ENCODE results near the gene DMGDH.

The DMGDH gene

DNA sequence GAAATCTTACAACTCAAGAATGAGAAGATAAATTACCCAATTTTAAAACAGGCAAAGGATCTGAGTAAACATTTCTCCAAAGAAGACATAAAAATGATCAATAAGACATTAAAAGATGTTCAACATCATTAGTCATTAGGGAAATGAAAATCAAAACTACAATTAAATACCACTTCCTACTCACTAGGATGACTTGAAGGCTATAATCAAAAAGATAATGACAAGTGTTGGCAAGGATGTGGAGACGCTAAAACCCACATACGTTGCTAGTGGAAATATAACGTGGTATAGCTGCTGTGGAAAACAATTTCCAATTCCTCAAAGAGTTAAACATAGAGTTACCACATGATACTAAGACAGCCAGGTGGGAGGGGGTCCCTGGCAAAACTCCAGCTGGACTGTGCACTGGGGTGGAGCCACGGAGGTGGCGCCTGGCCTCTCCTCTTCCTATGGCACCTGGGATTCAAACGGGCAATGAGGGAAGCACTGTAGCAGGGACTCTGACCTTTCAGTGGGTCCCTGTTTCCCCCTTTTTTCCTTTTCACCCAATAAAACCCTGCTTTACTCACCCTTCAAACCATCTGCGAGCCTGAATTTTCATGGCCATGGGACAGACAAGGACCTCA is 90.2 kb downstream of the DMGDH start:
- no peak for DNase-seq (ENCODE audit: low read depth in 2 of 3, low spot score in 2 of 3)

DNA sequence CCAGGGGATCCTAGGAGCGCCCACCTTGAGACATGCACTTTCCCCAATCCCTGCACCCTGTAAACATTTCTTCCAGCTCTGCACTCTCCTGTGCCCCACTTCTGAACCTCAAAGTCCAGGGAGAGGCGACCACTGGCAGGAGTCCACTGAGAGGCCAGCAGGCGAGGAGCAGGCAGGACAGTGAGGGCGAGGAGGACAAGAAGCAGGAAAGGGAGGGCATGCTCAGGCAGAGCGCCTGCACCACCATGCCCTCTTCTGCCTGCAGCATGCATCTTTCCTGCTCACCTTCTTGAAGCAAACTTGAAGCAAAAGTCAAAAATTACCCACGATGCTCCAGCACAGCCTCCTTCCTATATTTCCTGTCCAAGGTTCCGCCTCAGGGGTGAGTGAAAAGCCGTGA is 94.4 kb downstream of the DMGDH start:
- no peak for DNase-seq (ENCODE audit: low read depth in 2 of 3, low spot score in 2 of 3)

DNA sequence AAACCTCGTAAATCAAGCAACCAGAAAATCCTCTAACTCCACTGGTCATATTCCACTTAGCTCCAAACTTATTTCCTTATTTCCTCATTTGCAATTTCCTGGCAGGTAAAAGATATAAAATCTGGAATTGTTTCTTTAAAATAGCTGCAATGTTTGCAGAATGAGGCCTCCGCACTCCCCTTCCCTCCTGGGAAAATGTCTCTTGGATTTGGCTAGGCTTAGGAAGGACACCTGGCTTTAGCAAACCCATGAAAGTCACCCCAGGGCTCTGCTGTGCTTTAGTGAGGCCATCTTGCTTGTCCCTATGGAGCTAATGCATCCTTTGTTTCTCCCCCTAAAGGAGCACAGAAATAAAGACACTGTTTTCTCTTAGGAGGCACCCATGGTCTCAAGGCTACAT is 94.9 kb downstream of the DMGDH start:
- no peak for DNase-seq (ENCODE audit: low read depth in 2 of 3, low spot score in 2 of 3)

DNA sequence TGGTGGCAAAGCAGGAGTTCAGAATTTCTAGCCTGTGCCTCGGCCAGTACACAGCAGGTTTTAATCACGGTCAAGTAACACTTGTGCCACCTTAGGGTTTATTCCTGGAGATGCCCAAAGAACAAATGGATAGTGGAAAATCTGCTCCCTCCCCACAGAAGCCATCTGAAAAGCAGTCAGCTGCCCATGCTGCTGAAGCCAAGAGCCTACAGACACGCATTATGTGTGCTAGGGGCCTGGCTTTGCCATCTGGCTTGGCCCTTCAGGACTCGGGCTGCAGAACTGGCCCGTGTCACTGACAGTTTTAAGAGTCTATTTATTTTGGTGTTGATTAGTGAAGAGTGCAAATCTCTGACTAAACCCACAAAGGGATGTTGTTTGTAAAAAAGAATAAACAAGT is 95.5 kb downstream of the DMGDH start:
- DNase-seq (ENCODE audit: low read depth in 2 of 3, low spot score in 2 of 3): no peak

DNA sequence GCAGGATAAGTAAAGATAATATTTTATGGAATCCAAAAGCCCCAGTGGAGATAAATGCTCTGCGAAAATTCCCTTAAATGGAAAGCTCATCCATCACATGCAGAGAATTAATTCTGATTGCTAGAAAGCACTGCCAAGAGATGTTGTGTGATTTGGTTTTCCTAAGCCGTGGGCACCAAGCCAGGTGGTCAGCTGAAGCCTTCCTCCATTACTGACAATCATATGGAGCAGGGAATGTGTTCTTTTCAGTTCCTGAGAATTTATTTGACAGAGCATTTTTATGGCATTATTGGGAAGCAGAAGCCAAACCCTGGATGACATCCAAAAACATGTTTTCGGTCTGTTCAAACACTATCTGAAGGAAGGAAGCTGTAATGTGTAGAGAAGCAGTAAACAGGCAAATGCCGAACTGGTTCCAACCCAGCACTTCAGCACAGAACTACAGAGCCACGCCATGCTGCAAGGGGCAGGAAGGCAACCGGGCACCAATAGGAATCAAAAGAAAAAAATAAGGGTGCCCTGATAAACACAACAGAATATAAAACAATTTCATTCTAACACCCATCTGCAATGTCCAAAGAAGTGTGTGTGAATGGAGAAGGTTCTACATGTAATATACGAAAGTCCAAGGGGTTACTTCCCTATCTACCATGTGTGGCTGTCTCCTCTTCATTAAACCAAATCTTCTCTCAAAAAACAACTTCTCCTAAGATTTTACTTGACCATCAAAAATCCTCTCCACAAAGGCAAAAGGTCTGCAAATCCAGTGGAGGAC is 96.6 kb downstream of the DMGDH start:
- no peak for DNase-seq (ENCODE audit: low read depth in 2 of 3, low spot score in 2 of 3)

DNA sequence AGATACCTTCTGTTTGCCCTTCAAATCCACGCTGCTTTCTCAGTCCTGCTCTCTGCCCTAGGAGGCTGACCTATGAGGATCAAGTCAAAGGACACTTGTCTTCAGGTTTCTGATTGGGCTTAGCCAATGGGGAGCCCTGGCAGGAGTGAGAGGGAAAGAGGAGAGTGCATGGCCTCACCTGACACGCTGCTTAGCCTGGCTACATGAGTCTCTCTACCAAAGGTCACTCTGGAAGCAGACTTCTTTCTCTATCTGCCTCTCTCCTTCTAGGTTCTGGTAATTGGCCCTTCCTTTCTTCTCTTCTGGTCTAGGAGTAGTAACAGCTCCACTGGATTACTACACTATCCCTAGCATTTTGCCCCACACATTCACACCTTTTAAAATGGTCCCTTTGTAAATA is 97.5 kb downstream of the DMGDH start:
- no peak for DNase-seq (ENCODE audit: low read depth in 2 of 3, low spot score in 2 of 3)

DNA sequence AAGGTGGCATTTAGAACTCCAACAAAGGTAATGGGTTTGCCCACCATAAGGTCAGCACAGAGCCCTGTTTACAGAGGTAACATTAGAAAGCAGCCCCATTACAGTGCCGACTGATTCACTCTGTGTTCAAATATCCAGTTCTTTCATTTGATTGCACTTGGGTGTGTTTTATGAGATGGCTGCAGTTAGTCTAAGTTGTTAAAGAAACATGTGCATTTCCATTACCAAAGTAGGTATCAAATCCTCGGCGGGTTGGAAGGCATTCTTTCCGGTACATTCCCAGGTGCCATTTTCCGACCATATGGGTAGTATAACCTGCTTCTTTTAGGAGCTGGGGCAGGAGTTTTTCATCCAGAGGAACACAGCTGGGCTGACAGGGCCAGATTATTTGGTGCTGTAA is 100.7 kb downstream of the DMGDH start:
- no peak for DNase-seq (ENCODE audit: low read depth in 2 of 3, low spot score in 2 of 3)

DNA sequence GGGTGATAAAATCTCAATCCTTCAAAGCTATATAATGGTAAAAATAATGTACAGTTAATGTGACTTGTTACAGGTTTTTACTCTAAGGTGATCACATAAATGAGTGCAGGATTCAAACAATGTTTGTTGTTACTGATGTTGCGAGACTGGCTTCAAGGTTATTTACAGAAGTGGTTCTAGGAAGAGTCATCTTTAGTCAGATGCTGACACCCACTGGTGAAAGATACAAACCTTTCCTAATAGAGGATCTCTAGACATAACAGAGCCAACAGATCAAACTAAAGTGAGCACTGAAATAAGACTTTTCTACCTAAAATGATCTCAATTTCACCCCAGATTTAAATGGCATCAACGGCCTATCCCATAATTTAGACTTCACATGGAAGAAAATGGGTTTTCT is 104.6 kb downstream of the DMGDH start:
- DNase-seq (ENCODE audit: low read depth in 2 of 3, low spot score in 2 of 3): no peak

DNA sequence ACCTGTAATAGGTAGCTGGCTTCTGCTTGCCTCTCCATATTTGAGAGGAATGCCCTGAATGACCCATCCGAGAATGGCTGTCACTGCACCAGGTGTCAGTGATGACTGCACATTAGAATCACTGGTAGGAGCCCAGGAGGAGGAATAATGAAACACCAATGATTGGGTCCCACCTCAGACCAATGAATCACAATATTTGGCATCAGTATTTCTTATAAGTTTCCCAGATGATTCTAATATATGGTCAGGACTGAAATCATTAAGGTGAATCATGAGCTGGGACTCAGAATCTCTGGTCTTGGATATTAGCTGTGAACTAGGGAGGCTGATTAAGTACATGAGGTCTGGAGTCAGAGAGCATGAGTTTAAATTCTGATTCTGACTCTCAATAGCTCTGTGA is 107.7 kb downstream of the DMGDH start:
- DNase-seq (ENCODE audit: low read depth in 2 of 3, low spot score in 2 of 3): no peak

DNA sequence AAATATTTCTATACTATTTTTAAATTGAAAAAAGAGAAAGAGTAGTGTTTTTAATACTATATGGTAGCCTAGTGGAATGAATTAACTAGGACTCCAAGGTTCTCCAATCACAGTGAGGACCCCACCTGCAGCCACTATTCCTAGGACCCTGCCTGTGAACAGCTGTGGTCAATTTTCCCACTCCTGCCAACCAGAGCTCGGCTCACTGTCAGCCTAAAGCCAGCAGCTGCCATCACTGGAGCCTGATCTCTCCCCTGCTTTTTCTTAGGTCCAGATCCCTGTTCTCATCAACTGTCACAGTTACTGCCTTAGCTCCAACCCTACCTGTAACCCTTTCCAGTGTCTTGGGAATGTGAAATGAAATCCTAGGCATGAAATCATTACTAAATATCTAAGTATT is 109.7 kb downstream of the DMGDH start:
- no peak for DNase-seq (ENCODE audit: low read depth in 2 of 3, low spot score in 2 of 3)

DNA sequence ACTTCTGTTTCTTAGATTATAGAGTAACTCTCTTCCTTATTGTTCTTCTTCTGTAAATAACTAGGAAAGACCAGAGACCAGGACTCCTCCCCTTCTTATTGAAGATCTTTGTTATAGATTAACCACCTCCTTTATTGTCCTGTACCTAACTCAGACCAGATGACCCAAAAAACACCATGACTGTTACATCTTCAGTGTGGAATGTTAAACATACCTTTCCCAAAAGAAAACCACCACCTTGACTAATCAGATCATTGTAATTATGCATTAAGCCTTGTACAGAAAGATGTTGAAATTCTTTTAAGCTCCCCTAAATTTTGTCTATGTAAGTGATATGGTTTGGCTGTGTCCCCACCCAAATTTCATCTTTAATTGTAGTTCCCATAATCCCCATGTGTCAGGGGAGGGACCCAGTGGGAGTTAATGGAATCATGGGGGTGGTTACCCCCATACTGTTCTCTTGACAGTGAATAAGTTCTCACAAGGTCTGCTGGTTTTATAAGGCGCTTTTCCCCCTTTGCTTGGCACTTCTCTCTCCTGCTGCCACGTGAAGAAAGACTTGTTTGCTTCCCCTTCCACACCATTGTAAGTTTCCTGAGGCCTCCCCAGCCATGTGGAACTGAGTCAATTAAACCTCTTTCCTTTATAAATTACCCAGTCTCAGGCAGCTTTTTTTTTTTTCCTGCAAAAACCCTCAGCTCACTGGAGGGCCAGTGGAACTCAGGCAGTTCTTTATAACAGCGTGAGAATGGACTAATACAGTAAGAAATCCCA is 110.6 kb downstream of the DMGDH start:
- no peak for DNase-seq (ENCODE audit: low read depth in 2 of 3, low spot score in 2 of 3)

DNA sequence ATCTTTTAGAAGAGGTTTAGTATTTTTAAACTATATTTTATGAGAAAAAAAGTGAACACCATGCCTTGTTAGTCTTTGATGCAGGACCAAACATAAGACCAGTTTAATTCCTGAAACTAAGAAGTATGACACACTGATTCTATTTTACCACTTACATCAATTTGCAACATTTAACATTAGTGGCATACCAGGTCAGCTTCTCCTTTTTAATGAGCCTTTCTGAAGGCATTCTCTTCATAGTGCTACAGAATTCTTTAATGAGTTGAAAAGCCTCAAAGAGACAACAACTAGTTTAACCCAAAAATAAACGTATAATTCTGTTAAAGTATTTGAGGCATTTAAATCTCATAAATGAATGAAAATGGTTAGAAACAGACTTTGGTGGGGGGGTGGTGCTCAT is 112.6 kb downstream of the DMGDH start:
- DNase-seq (ENCODE audit: low read depth in 2 of 3, low spot score in 2 of 3): no peak

DNA sequence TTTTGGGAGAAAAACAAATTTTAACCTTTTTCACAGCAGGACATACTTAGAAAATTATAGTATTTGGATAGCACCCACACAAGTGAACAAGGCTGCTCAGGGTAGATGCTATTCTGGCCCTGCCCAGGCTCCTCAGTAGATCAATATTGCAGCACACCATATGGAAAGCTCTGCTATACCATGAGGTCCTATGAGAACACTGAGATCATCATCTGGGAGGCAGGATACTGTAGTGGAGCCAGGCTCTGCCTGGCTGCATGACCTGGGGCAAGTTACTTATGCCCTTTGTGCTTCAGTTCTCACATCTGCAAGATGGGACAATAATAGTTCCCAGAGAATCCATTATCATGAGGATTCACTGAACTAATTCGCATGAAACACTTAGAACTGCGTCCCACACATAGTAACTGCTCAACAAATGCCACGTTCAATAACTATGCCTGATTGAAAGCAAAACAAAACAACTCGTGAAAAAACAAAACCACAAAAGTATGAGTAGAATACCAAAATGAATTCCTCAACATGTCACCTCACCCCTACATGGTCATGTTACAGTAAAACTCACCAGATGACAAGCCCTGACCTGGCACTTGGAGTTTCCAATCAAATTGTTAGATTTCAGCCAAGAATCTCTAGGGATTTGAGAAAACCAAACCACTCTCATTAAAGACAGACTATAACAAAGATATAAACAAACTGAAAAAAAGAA is 116.2 kb downstream of the DMGDH start:
- DNase-seq (ENCODE audit: low read depth in 2 of 3, low spot score in 2 of 3): no peak
